ENCODE data around the gene TGFBI.
"Not testable (repeated sequence)": the region's sequence is repeated elsewhere in the genome, so short reads cannot be mapped to it uniquely, and the experiment has no call there.

TGFBI gene

GRCh38 chr5:136027311-136027710 lies 1.5 kb upstream of the TGFBI start:
- DNase-seq (ENCODE audit: low read depth): no peak

- DNase-seq (ENCODE audit: low read depth): no peak
Observed at GRCh38 chr5:136028090-136028489, 698 bp upstream of the TGFBI start.

GRCh38 chr5:136030252-136030651 lies 1.5 kb downstream of the TGFBI start:
- DNase-seq (ENCODE audit: low read depth): no peak

- no peak for DNase-seq (ENCODE audit: low read depth)
Observed at GRCh38 chr5:136030956-136031611, 2.3 kb downstream of the TGFBI start.

- DNase-seq (ENCODE audit: low read depth): no peak
Observed at GRCh38 chr5:136031711-136032110, 2.9 kb downstream of the TGFBI start.

GRCh38 chr5:136032564-136032963 lies 3.8 kb downstream of the TGFBI start:
- DNase-seq (ENCODE audit: low read depth): no peak

GRCh38 chr5:136033234-136033633 lies 4.4 kb downstream of the TGFBI start:
- no peak for DNase-seq (ENCODE audit: low read depth)

GRCh38 chr5:136033848-136034247 lies 5.1 kb downstream of the TGFBI start:
- DNase-seq (ENCODE audit: low read depth): no peak

- no peak for DNase-seq (ENCODE audit: low read depth)
Observed at GRCh38 chr5:136034492-136034891, 5.7 kb downstream of the TGFBI start.

- DNase-seq (ENCODE audit: low read depth): no peak
Observed at GRCh38 chr5:136034984-136035383, 6.2 kb downstream of the TGFBI start.

- DNase-seq (ENCODE audit: low read depth): no peak
Observed at GRCh38 chr5:136035837-136036236, 7.0 kb downstream of the TGFBI start.

- DNase-seq (ENCODE audit: low read depth): no peak
Observed at GRCh38 chr5:136036293-136036911, 7.6 kb downstream of the TGFBI start.

GRCh38 chr5:136037001-136037705 lies 8.4 kb downstream of the TGFBI start:
- DNase-seq (ENCODE audit: low read depth): no peak

GRCh38 chr5:136038635-136039034 lies 9.8 kb downstream of the TGFBI start:
- DNase-seq (ENCODE audit: low read depth): no peak

- DNase-seq (ENCODE audit: low read depth): no peak
Observed at GRCh38 chr5:136039202-136039601, 10.4 kb downstream of the TGFBI start.

GRCh38 chr5:136040746-136041415 lies 12.1 kb downstream of the TGFBI start:
- DNase-seq (ENCODE audit: low read depth): no peak

- DNase-seq (ENCODE audit: low read depth): no peak
Observed at GRCh38 chr5:136042156-136042555, 13.4 kb downstream of the TGFBI start.

GRCh38 chr5:136042665-136043121 lies 13.9 kb downstream of the TGFBI start:
- DNase-seq (ENCODE audit: low read depth): no peak

- no peak for DNase-seq (ENCODE audit: low read depth)
Observed at GRCh38 chr5:136043551-136043950, 14.8 kb downstream of the TGFBI start.

GRCh38 chr5:136043968-136044610 lies 15.3 kb downstream of the TGFBI start:
- no peak for DNase-seq (ENCODE audit: low read depth)

GRCh38 chr5:136045026-136045425 lies 16.2 kb downstream of the TGFBI start:
- not testable (repeated sequence) for DNase-seq (ENCODE audit: low read depth)

GRCh38 chr5:136046246-136046645 lies 17.5 kb downstream of the TGFBI start:
- no peak for DNase-seq (ENCODE audit: low read depth)
